ENCODE measurements around the gene TBX2. TPM values are rescaled to one million over a fixed set of nuclear protein-coding genes. Genes with fewer than 3 reads are reported as not detected.
A peak's percentile ranks its signal among the peaks of the same experiment; 100 is the strongest.

The TBX2 gene
- total and polyA plus RNA-seq, 2 of the 13 experiments (the other 11 are each of a cell fraction or from before 2014, with no cell fraction given), result 2.8 to 15.3 TPM

DNA sequence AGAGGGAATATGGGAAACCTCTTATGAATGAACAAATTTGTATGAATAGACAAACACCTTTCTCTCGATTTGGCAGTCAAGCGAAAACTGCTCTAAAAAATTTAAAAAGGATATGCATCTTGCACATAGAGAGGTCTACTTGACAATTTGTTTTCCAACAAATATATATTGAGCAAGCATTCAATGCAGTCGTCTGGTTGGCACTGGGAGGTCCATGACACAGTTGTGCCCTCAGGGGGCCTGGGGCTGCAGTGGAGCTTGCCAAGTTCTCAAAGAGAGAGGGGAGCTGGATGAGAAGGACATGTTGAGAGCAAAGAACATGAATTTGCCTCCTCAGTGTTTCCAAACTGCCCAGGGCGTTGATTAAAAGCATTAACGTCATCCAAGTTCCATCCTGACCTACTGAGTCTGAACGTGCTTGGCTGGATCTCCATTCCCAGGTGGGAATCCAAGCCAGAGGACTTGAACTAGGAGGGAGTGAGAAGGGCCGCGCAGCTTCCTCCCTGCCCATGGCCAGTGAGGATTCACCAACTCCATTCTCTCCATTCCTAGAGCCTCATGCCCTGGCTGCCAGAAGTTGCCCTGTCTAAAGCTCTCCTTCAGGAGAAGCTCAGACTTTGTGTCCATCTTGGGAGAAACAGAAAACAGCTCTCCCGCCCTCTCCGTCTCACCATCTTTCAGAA, 24.5 kb downstream of the TBX2 start:
- ATAC-seq (no peak), DNase-seq (ENCODE audit: low spot score) (no peak), FAIRE-seq (no peak)
- intact Hi-C loops (cut with micrococcal nuclease; ENCODE audit: unreplicated experiment) (no loop called here), in situ Hi-C loops (cut with HindIII; ENCODE audit: extremely low pct_ligation_motif_present, low pct_unique_long_range_greater_than_20kb) (loop anchor here (10.0 kb wide), 1 partner anchor 131 kb away; no protein-coding TSS in a partner anchor)
- no peak overlapping the region for H3K27ac ChIP-seq (ENCODE audit: extremely low read length, insufficient read depth, low read length)
- H3K4me3 ChIP-seq (replicated peaks in 1 of 3; ENCODE audit: insufficient read depth in 1 of 3, low read depth in 2 of 3, low read length in 3 of 3), result no peak overlapping the region
- H3K79me2 ChIP-seq (ENCODE audit: insufficient read depth, low read length), result no peaks in the 10 kb centered on the region
- H2AFZ ChIP-seq (ENCODE audit: low read length), result no peak overlapping the region
- H4K20me1 ChIP-seq (ENCODE audit: insufficient read depth, low read length), result no peaks in the 10 kb centered on the region
- H3K4me2 ChIP-seq (ENCODE audit: low read depth, low read length), result no peak overlapping the region
- no peak for TF ChIP-seq ZNF709 (CRISPR knock-in tag; IDR thresholded peaks at IDR 0.05)
- H3K4me1 ChIP-seq (ENCODE audit: insufficient read depth, low read length), result peaks cover 28% of the 10 kb centered on the region
- H3K9ac ChIP-seq (ENCODE audit: insufficient read depth, low read depth, low read length), result no peak overlapping the region
- CTCF ChIA-PET (ENCODE audit: low intra/inter-chr PET ratio, low total read pairs), result no interaction called here
- no peaks in the 10 kb centered on the region for H3K9me3 ChIP-seq (ENCODE audit: low read length)
- POLR2A ChIA-PET, result no interaction called here
- H3K36me3 ChIP-seq (replicated peaks in 1 of 2; ENCODE audit: control insufficient read depth in 1 of 2, insufficient read depth in 2 of 2, low read length in 2 of 2), result no peaks in the 10 kb centered on the region
- no peaks in the 10 kb centered on the region for H3K27me3 ChIP-seq (ENCODE audit: control insufficient read depth in 1 of 2, insufficient read depth in 2 of 2, low read length in 2 of 2)
- BruUV-seq (replicated peaks), result no TSS peak
- WGBS (ENCODE audit: low lambda C conversion rate), result 84% methylated on average over 10 of the region's 10 CpGs

DNA sequence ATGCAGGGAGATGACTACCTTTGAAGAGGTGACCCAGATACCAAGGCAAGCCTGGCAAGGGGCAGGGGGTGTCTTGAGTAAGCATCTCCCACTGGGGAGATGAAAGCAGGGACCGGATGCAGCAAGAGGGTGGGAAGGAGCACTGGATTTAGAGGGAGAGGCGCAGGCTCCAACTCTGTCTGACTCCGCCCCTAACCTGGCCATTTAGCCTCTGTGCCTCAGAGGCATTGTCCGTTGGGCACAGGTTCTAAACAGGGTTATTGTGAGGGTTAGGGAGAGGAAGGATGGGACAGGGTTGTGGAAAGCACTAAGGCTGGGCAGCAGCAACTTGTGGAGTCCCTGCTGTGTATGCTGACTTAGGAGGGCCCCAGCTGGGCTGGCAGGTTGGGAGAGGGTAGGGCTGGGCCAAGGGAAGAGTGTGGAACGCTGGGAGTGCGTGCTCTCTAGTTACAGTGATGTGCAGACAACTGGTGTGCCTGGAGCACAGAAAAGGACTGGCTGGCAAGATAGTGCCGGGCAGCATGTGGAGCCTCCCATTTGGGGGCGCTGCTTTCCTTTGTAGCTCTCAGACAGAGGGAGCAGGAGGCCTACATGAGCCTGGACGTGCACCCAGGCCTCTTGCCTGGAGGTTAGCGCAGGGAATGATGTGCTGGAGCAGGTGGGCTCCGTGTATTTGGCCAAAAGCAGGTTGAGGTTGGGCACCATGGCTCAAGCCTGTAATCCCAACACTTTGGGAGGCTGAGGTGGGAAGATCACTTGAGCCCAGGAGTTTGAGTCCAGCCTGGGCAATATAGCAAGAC, 26.2 kb downstream of the TBX2 start:
- Histone ChIP-seq H3K4me3 (replicated peaks in 1 of 3; ENCODE audit: insufficient read depth in 1 of 3, low read depth in 2 of 3, low read length in 3 of 3) (no peak overlapping the region), H4K20me1 (ENCODE audit: insufficient read depth, low read length) (no peaks in the 10 kb centered on the region), H3K79me2 (ENCODE audit: insufficient read depth, low read length) (no peaks in the 10 kb centered on the region), H3K9ac (ENCODE audit: insufficient read depth, low read depth, low read length) (no peak overlapping the region), H3K27me3 (ENCODE audit: control insufficient read depth in 1 of 2, insufficient read depth in 2 of 2, low read length in 2 of 2) (no peaks in the 10 kb centered on the region), H2AFZ (ENCODE audit: low read length) (no peak overlapping the region), H3K9me3 (ENCODE audit: low read length) (no peaks in the 10 kb centered on the region), H3K27ac (ENCODE audit: extremely low read length, insufficient read depth, low read length) (no peak overlapping the region), H3K4me1 (ENCODE audit: insufficient read depth, low read length) (peaks cover 38% of the 10 kb centered on the region), H3K36me3 (replicated peaks in 1 of 2; ENCODE audit: control insufficient read depth in 1 of 2, insufficient read depth in 2 of 2, low read length in 2 of 2) (no peaks in the 10 kb centered on the region), H3K4me2 (ENCODE audit: low read depth, low read length) (0 out of 2 replicates have a peak overlapping the region, but pooled peaks have one; percentile 45)
- 36% methylated on average over 11 of the region's 11 CpGs for WGBS (ENCODE audit: low lambda C conversion rate)
- FAIRE-seq (peak; percentile 59), DNase-seq (ENCODE audit: low spot score) (peak; percentile 85), ATAC-seq (peak; percentile 94)
- ChIA-PET POLR2A (interaction anchor here (0.7 to 1.8 kb wide), 4 partner anchors 13 to 36 kb away, joined by 5 to 13 read pairs (median 9); partner anchors contain the start of gene TBX2), CTCF (ENCODE audit: low intra/inter-chr PET ratio, low total read pairs) (interaction anchor here (1.2 to 2.1 kb wide), 4 partner anchors 125 to 157 kb away, joined by 4 to 10 read pairs (median 8); no protein-coding TSS in a partner anchor)
- intact Hi-C loops (cut with micrococcal nuclease; ENCODE audit: unreplicated experiment), result loop anchor here (1.0 kb wide), 2 partner anchors 66 to 125 kb away; no protein-coding TSS in a partner anchor
- in situ Hi-C loops (cut with HindIII; ENCODE audit: extremely low pct_ligation_motif_present, low pct_unique_long_range_greater_than_20kb), result loop anchor here (10.0 kb wide), 1 partner anchor 129 kb away; no protein-coding TSS in a partner anchor
- BruUV-seq (replicated peaks), result no TSS peak
- 0 out of 2 replicates have a peak, but pooled peaks have one; percentile 48 for TF ChIP-seq ZNF772 (CRISPR knock-in tag; IDR thresholded peaks at IDR 0.05)
- TF ChIP-seq FOXC1 (CRISPR knock-in tag; IDR thresholded peaks at IDR 0.05; ENCODE audit: borderline replicate concordance), result peak; percentile 26; the same call in 1 of the 2 replicates
- no peak for TF ChIP-seq ZBTB7A (CRISPR knock-in tag; IDR thresholded peaks at IDR 0.05)
- peak; percentile 37; the same call in 1 of the 2 replicates for TF ChIP-seq FOXA3 (CRISPR knock-in tag; IDR thresholded peaks at IDR 0.05)
- TF ChIP-seq PHF8 (CRISPR knock-in tag; IDR thresholded peaks at IDR 0.05), result 0 out of 2 replicates have a peak, but pooled peaks have one; percentile 31
- TF ChIP-seq BORCS8-MEF2B (CRISPR knock-in tag; IDR thresholded peaks at IDR 0.05), result 0 out of 2 replicates have a peak, but pooled peaks have one; percentile 68
- TF ChIP-seq ZNF605 (CRISPR knock-in tag; IDR thresholded peaks at IDR 0.05), result 0 out of 2 replicates have a peak, but pooled peaks have one; percentile 58
- TF ChIP-seq, protein P1, sequence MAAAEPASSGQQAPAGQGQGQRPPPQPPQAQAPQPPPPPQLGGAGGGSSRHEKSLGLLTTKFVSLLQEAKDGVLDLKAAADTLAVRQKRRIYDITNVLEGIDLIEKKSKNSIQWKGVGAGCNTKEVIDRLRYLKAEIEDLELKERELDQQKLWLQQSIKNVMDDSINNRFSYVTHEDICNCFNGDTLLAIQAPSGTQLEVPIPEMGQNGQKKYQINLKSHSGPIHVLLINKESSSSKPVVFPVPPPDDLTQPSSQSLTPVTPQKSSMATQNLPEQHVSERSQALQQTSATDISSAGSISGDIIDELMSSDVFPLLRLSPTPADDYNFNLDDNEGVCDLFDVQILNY (CRISPR knock-in tag; conservative IDR thresholded peaks at IDR 0.05), result 0 out of 2 replicates have a peak, but pooled peaks have one; percentile 26
- TF ChIP-seq, protein P2, sequence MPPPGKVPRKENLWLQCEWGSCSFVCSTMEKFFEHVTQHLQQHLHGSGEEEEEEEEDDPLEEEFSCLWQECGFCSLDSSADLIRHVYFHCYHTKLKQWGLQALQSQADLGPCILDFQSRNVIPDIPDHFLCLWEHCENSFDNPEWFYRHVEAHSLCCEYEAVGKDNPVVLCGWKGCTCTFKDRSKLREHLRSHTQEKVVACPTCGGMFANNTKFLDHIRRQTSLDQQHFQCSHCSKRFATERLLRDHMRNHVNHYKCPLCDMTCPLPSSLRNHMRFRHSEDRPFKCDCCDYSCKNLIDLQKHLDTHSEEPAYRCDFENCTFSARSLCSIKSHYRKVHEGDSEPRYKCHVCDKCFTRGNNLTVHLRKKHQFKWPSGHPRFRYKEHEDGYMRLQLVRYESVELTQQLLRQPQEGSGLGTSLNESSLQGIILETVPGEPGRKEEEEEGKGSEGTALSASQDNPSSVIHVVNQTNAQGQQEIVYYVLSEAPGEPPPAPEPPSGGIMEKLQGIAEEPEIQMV (CRISPR knock-in tag; IDR thresholded peaks at IDR 0.05; ENCODE audit: low read depth), result peak; percentile 69; the same call in 1 of the 2 replicates
- TF ChIP-seq RELA (CRISPR knock-in tag; IDR thresholded peaks at IDR 0.05), result 0 out of 2 replicates have a peak, but pooled peaks have one; percentile 45
- peak; percentile 73; the same call in 1 of the 2 replicates for TF ChIP-seq ZNF350 (CRISPR knock-in tag; IDR thresholded peaks at IDR 0.05; ENCODE audit: borderline replicate concordance, low read depth)
- peak; percentile 52; the same call in 1 of the 2 replicates for TF ChIP-seq ETV5 (CRISPR knock-in tag; IDR thresholded peaks at IDR 0.05; ENCODE audit: borderline replicate concordance)
